Testis (tissue), 3 donors: ENCODE measurements around the gene ERLIN1. TPM values are rescaled to one million over a fixed set of nuclear protein-coding genes. Genes with fewer than 3 reads are reported as not detected.

Experiments
- DNase-seq: peaks from one replicate; pipeline ENCODE4 v3.0.0-alpha.2; 2019
- H3K27ac ChIP-seq, 2 donors: fragments of 200-600 bp; sonication (generic); one replicate each; pipeline ENCODE4 v1.5.1; 2019
- H3K27me3 ChIP-seq: fragments of 200-600 bp; sonication (generic); one replicate; pipeline ENCODE4 v1.5.1; 2019
- H3K36me3 ChIP-seq: fragments of 200-600 bp; sonication (generic); one replicate; pipeline ENCODE4 v1.5.1; 2017; ENCODE audit warnings: low read depth; ENCODE audit errors: missing control alignments
- H3K4me1 ChIP-seq: fragments of 200-600 bp; sonication (generic); one replicate; pipeline ENCODE4 v1.5.1; 2019
- H3K4me3 ChIP-seq, 2 donors: fragments of 200-600 bp; sonication (generic); one replicate each; pipeline ENCODE4 v1.5.1; 2017 to 2019
- H3K9me3 ChIP-seq: fragments of 200-600 bp; sonication (generic); one replicate; pipeline ENCODE4 v1.5.1; 2017
- POLR2A ChIP-seq: fragments of 450-650 bp; IDR thresholded peaks from one replicate; pipeline ENCODE4 v1.6.1; 2017; ENCODE audit warnings: antibody characterized with exemption, mild to moderate bottlenecking, moderate library complexity
- WGBS, 2 donors: methylation state at CpG; one replicate each; pipeline ENCODE4 v1.1.5; 2018; 5-methylcytosine and 5-hydroxymethylcytosine counted together
- intact Hi-C: fragments of 100-400 bp; cut with DNase I; formaldehyde crosslinking; loops from one replicate; pipeline ENCODE4 v1.15.1; 2023; ENCODE audit warnings: low total_unique reads
- polyA plus RNA-seq: library from polyadenylated mRNA; stranded (reverse); fragments of 350-450 nt; fragmentation: Illumina TruSeq; extraction: RNeasy Lipid Tissue Mini Kit (QIAGEN cat#74804); gene quantifications from one replicate; pipeline ENCODE4 v1.2.3, GENCODE V29; 2014; ENCODE audit warnings: low read depth, low replicate concordance; ENCODE audit not compliant: insufficient read depth
- total RNA-seq, 2 donors: library from RNA; depleted of rRNA; stranded (reverse); fragments of >200 nt; gene quantifications; one replicate each; pipeline ENCODE4 v1.2.3, GENCODE V29; 2016
- TF ChIP-seq, protein P1 (sequence below), 3 experiments: fragments of 450-650 bp in 2 of 3; fragments of 200-600 bp in 1 of 3; sonication (generic) in 1 of 3; IDR thresholded peaks; one replicate each; pipeline ENCODE4 v1.5.1; 2016 to 2019; ENCODE audit warnings: antibody characterized with exemption in 3 of 3, mild to moderate bottlenecking in 2 of 3, moderate library complexity in 1 of 3

The ERLIN1 gene
- total and polyA plus RNA-seq, 3 donors from 2014 or later, result 27.9 to 62.7 (median 32.5) TPM

GRCh38 chr10:100141446-100142087, 44.3 kb downstream of the ERLIN1 start:
- DNase-seq, result no peak
- H3K27me3 ChIP-seq, result no peaks in the 10 kb centered on the region
- TF ChIP-seq, protein P1, sequence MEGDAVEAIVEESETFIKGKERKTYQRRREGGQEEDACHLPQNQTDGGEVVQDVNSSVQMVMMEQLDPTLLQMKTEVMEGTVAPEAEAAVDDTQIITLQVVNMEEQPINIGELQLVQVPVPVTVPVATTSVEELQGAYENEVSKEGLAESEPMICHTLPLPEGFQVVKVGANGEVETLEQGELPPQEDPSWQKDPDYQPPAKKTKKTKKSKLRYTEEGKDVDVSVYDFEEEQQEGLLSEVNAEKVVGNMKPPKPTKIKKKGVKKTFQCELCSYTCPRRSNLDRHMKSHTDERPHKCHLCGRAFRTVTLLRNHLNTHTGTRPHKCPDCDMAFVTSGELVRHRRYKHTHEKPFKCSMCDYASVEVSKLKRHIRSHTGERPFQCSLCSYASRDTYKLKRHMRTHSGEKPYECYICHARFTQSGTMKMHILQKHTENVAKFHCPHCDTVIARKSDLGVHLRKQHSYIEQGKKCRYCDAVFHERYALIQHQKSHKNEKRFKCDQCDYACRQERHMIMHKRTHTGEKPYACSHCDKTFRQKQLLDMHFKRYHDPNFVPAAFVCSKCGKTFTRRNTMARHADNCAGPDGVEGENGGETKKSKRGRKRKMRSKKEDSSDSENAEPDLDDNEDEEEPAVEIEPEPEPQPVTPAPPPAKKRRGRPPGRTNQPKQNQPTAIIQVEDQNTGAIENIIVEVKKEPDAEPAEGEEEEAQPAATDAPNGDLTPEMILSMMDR (IDR thresholded peaks at IDR 0.05), result no peak
- TF ChIP-seq POLR2A, result no peak

DNA sequence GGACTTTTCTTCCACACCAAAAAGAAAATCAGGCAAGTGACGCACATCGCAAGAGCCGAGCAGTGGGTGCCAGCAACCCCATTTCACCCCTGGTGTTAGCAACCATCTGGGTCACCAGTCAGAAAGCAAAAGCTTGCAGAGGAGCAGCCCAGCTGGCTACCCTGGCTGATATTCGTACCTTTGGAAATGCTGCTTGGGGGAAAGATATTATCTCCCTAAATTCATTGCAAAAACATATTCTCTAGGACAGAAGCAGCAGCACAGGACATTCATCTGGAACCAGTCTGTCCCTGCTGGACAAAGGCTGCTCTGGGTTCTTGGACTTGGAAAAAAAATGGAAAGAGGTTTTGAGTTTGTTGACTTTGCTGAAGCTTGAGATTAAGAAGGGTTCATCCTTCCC, 45.8 kb downstream of the ERLIN1 start:
- Histone ChIP-seq H3K36me3 (no peaks in the 10 kb centered on the region), H3K4me1 (no peaks in the 10 kb centered on the region), H3K27ac (no peak overlapping the region), H3K4me3 (no peak overlapping the region), H3K27me3 (no peaks in the 10 kb centered on the region), H3K9me3 (no peaks in the 10 kb centered on the region)
- DNase-seq, result no peak
- intact Hi-C loops, result no loop called here
- no peak for TF ChIP-seq POLR2A
- TF ChIP-seq, protein P1 (IDR thresholded peaks at IDR 0.05), result no peak
- WGBS, 2 donors, result 83 to 86% methylated on average over 4 of the region's 4 CpGs

More at GRCh38 chr10:100141446-100142087, 44.3 kb downstream of the ERLIN1 start:
- H3K9me3 ChIP-seq, result no peaks in the 10 kb centered on the region
- H3K27ac ChIP-seq, result no peak overlapping the region
- no peaks in the 10 kb centered on the region for H3K36me3 ChIP-seq
- H3K4me1 ChIP-seq, result no peaks in the 10 kb centered on the region
- WGBS, 2 donors, result 79 to 80% methylated on average over 5 of the region's 5 CpGs
- no peak overlapping the region for H3K4me3 ChIP-seq
- intact Hi-C loops, result no loop called here

DNA sequence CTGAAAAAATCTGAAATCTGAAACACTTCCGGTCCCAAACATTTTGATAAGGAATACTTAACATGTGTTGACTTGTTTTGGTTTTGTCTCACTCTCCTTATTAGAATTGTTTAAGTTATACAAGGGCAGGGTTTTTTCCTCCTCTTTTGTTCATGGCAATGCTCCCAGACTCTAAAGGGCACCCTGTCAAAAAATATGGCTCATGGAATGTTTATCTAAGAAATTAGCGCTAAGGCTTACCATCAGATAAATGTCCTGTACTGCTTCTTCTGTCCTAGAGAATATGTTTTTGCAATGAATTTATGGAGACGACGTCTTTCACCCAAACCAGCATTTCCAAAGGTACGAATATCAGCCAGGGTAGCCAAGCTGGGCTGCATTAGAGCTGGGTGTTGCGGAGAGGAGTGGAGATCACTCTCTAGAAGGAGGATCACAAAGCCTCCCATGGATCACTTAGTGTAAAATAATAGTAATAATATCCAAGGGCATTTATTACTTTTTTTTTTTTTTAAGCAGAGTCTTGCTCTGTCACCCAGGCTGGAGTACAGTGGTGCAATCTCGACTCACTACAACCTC, 46.8 kb downstream of the ERLIN1 start:
- no peak overlapping the region for H3K27ac ChIP-seq
- intact Hi-C loops, result no loop called here
- 65 to 71% methylated on average over 7 of the region's 7 CpGs for WGBS, 2 donors

GRCh38 chr10:100135486-100135885, 50.3 kb downstream of the ERLIN1 start:
- Histone ChIP-seq H3K36me3 (no peaks in the 10 kb centered on the region), H3K4me1 (no peaks in the 10 kb centered on the region), H3K4me3 (no peak overlapping the region), H3K27ac (no peak overlapping the region), H3K27me3 (no peaks in the 10 kb centered on the region), H3K9me3 (no peaks in the 10 kb centered on the region)
- intact Hi-C loops, result no loop called here
- no peak for TF ChIP-seq POLR2A
- TF ChIP-seq, protein P1 (IDR thresholded peaks at IDR 0.05), result no peak
- DNase-seq, result no peak

More for the DNA sequence above, 46.8 kb downstream of the ERLIN1 start:
- no peak overlapping the region for H3K4me3 ChIP-seq
- no peaks in the 10 kb centered on the region for H3K4me1 ChIP-seq
- DNase-seq, result no peak
- H3K36me3 ChIP-seq, result no peaks in the 10 kb centered on the region
- TF ChIP-seq, protein P1 (IDR thresholded peaks at IDR 0.05), result no peak
- no peak for TF ChIP-seq POLR2A
- H3K27me3 ChIP-seq, result no peaks in the 10 kb centered on the region
- H3K9me3 ChIP-seq, result no peaks in the 10 kb centered on the region

- Histone ChIP-seq H3K36me3 (no peaks in the 10 kb centered on the region), H3K27ac (no peak overlapping the region), H3K4me1 (no peaks in the 10 kb centered on the region), H3K4me3 (no peak overlapping the region), H3K9me3 (no peaks in the 10 kb centered on the region), H3K27me3 (no peaks in the 10 kb centered on the region)
- WGBS, 2 donors, result 81 to 97% methylated on average over 1 of the region's 1 CpG
- intact Hi-C loops, result no loop called here
- no peak for DNase-seq
- TF ChIP-seq POLR2A, result no peak
- TF ChIP-seq, protein P1 (IDR thresholded peaks at IDR 0.05), result no peak
Observed at GRCh38 chr10:100133801-100134200, 52.0 kb downstream of the ERLIN1 start.
